ENCODE data around the gene MYO5B. TPM values are rescaled to one million over a fixed set of nuclear protein-coding genes. Genes with fewer than 3 reads are reported as not detected.
A peak's percentile ranks its signal among the peaks of the same experiment; 100 is the strongest.

The MYO5B gene
- total RNA-seq, 4 donors from 2014 or later, result 6.3 to 35.2 (median 10.2) TPM

DNA sequence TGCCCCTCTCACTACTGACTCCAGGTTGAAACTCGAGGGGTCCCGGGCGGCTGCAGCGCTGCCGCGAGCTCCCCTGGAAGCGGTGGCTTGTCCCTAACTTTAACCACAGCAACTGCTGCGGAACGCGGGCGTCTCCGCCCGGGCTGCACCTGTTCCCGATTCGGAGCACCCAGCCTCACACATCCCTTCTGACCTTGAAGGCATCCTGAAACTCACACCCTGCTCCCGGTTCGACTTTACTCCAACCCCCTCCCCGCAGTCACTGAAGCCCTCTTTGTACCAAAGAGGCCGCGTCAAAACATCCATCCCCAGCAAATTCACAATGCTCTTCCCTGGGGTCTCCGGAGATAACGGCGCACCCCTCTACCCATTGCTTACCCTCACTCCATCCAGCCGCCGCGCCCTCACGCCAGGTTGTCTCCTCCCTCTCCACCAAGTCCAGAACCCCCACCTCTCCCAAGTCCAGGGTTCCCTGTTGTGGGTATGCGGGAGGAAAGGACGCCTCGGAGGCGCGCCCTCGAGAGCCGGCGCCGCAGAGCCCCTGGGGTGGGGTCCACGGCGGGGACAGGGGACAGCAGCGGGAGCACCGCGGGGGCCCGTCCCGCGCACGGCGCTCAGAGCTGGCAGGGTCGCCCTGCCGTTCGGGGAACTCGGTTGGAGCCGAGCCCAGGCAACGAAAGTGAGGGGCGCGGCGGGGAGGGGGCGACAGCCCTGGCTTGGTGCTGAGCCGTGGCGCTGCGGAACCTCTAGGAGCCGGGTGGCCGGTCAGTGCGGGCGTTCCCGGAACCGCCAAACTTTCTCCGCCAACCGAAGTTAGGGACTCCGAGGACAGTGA lies 934 bp downstream of the MYO5B start:
- TF ChIP-seq POLR2A (IDR thresholded peaks at IDR 0.05), result no peak
- TF ChIP-seq, protein P1, sequence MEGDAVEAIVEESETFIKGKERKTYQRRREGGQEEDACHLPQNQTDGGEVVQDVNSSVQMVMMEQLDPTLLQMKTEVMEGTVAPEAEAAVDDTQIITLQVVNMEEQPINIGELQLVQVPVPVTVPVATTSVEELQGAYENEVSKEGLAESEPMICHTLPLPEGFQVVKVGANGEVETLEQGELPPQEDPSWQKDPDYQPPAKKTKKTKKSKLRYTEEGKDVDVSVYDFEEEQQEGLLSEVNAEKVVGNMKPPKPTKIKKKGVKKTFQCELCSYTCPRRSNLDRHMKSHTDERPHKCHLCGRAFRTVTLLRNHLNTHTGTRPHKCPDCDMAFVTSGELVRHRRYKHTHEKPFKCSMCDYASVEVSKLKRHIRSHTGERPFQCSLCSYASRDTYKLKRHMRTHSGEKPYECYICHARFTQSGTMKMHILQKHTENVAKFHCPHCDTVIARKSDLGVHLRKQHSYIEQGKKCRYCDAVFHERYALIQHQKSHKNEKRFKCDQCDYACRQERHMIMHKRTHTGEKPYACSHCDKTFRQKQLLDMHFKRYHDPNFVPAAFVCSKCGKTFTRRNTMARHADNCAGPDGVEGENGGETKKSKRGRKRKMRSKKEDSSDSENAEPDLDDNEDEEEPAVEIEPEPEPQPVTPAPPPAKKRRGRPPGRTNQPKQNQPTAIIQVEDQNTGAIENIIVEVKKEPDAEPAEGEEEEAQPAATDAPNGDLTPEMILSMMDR (IDR thresholded peaks at IDR 0.05), result no peak
- no peak for TF ChIP-seq EP300 (IDR thresholded peaks at IDR 0.05)
- H3K4me3 ChIP-seq, result peak overlapping the region; percentile 39 to 64 (median 46)
- no peaks in the 10 kb centered on the region for H3K36me3 ChIP-seq
- H3K4me1 ChIP-seq, result peaks cover 0 to 24% (median 3%) of the 10 kb centered on the region in 4 donors
- H3K9me3 ChIP-seq, result no peaks in the 10 kb centered on the region
- H3K27me3 ChIP-seq, result peaks cover 0 to 60% of the 10 kb centered on the region in 2 donors
- WGBS, 2 donors, result 1 to 2% methylated on average over 35 of the region's 68 CpGs
- H3K27ac ChIP-seq, result peak overlapping the region in 2 of 4 donors; percentile 18 to 84
- DNase-seq (ENCODE audit: low spot score in 2 of 2), result no peak

DNA sequence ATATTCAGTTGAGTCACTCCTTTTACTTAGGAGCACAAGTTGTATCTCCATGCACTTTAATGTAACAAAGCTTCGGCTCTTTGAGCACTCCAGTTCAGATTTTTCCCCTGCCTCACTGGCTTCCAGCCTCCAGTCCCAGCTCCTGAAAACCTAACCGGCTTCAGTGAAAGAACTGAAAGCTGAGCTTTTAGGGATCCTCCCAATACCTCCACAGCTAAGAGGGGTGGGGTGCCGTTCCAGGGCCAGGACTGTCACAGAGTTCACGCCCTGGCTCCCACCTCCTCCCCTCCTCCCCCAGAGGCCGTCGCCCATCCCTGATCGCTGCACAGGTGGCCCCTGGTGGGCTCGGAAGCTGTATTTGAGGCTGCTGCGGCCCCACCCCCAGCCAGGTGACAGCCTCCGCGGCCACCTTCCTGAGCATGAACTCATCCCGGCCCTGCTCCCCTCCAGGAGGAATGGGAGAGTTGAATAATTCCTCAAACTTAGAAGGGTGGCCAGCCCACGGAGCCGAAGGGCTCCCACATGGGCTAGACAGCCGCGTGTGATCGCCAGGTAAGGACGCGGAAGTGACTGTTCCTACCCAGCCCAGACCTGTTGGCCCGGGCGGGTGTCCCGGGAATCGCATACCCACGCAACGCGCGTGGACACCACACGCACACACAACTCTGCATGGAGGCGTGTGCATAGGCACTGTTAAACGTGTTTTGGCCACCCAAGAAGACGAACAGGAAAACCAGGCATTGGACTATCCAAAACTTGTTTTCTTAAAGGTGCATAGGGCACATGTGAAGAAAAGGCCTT lies 1.8 kb downstream of the MYO5B start:
- H3K27me3 ChIP-seq, result peaks cover 0 to 53% of the 10 kb centered on the region in 2 donors

DNA sequence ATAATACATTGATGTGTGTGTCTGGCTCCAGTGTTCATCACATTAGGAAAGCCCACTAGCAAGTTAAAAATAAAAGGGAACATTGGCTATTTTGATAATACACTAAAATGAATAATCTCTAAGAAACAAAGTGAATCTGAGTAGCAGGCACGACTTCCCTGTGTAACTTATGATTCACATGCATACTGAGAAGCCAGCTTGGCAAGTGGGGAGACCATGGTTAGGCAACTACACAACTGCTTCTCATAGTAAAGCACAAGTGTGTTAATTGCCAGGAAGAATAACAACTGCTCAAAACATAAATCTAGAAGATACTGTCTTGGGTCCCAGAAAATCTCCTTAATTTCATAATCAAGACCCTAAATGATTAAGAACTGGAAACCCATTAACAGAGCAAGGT lies 4.0 kb downstream of the MYO5B start:
- TF ChIP-seq EP300 (IDR thresholded peaks at IDR 0.05), result no peak
- no peak for TF ChIP-seq POLR2A (IDR thresholded peaks at IDR 0.05)
- TF ChIP-seq, protein P1 (IDR thresholded peaks at IDR 0.05), result no peak
- H3K4me1 ChIP-seq, result peaks cover 0 to 24% (median 3%) of the 10 kb centered on the region in 4 donors
- no peak for DNase-seq (ENCODE audit: low spot score in 2 of 2)
- H3K27me3 ChIP-seq, result peaks cover 0 to 45% of the 10 kb centered on the region in 2 donors
- H3K4me3 ChIP-seq, result no peak overlapping the region
- WGBS, 2 donors, result 57 to 59% methylated on average over 1 of the region's 1 CpG
- H3K9me3 ChIP-seq, result no peaks in the 10 kb centered on the region
- H3K27ac ChIP-seq, result no peak overlapping the region
- H3K36me3 ChIP-seq, result no peaks in the 10 kb centered on the region

More for the DNA sequence above, 1.8 kb downstream of the MYO5B start:
- Histone ChIP-seq H3K27ac (peak overlapping the region in 1 of 4 donors; percentile 11), H3K4me1 (peaks cover 0 to 24% (median 3%) of the 10 kb centered on the region in 4 donors), H3K9me3 (no peaks in the 10 kb centered on the region), H3K36me3 (no peaks in the 10 kb centered on the region), H3K4me3 (peak overlapping the region in 2 of 4 donors; percentile 49 to 64)
- TF ChIP-seq POLR2A (IDR thresholded peaks at IDR 0.05), result no peak
- no peak for DNase-seq (ENCODE audit: low spot score in 2 of 2)
- WGBS, 2 donors, result 2 to 7% methylated on average over 19 to 27 of the region's 31 CpGs

GRCh38 chr18:50190236-50190635 lies 4.7 kb downstream of the MYO5B start:
- peaks cover 0 to 38% of the 10 kb centered on the region in 2 donors for H3K27me3 ChIP-seq
- no peak for DNase-seq (ENCODE audit: low spot score in 2 of 2)
- no peaks in the 10 kb centered on the region for H3K36me3 ChIP-seq
- no peaks in the 10 kb centered on the region for H3K9me3 ChIP-seq
- no peak for TF ChIP-seq EP300 (IDR thresholded peaks at IDR 0.05)
- no peak for TF ChIP-seq POLR2A (IDR thresholded peaks at IDR 0.05)
- TF ChIP-seq, protein P1 (IDR thresholded peaks at IDR 0.05), result no peak
- H3K27ac ChIP-seq, result no peak overlapping the region
- no peak overlapping the region for H3K4me3 ChIP-seq
- peaks cover 0 to 22% (median 3%) of the 10 kb centered on the region in 4 donors for H3K4me1 ChIP-seq
- 54 to 61% methylated on average over 1 of the region's 1 CpG for WGBS, 2 donors

DNA sequence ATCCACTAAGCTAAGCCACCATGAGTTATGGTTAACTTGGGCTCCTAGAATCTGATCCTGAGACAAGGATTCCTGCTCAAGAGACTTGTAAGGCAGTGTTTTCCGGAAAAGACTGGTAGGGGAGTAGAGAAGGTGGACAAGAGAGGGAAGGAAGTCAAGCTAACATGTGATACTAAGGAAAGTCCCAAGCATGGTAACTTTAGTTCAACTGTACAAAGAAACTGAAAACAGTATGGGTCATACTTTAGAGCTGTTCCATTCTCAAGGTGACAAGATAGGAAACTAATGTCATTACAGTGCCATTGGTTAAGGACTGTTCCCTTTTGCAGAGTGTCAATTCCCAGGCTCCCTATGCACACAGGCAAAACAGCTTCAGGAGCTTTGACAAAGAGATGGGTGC lies 5.8 kb downstream of the MYO5B start:
- no peak overlapping the region for H3K4me3 ChIP-seq
- no peaks in the 10 kb centered on the region for H3K36me3 ChIP-seq
- H3K9me3 ChIP-seq, result no peaks in the 10 kb centered on the region
- TF ChIP-seq, protein P1 (IDR thresholded peaks at IDR 0.05), result no peak
- TF ChIP-seq POLR2A (IDR thresholded peaks at IDR 0.05), result no peak
- peaks cover 0 to 32% of the 10 kb centered on the region in 2 donors for H3K27me3 ChIP-seq
- no peak for DNase-seq (ENCODE audit: low spot score in 2 of 2)
- WGBS, 2 donors, result 80 to 81% methylated on average over 1 of the region's 1 CpG
- H3K4me1 ChIP-seq, result peaks cover 0 to 13% (median under 1%) of the 10 kb centered on the region in 4 donors
- no peak overlapping the region for H3K27ac ChIP-seq
